Activated CD4-positive, alpha-beta T cell treated with anti-CD3 and anti-CD28 coated beads, Interleukin-2, amount 10 ng/mL, durations not matched to agents 24 days and 14 days (primary cell): ENCODE data around the gene LRRC32. TPM values are rescaled to one million over a fixed set of nuclear protein-coding genes. Genes with fewer than 3 reads are reported as not detected.

Experiments used
- DNase-seq: peaks from one replicate; pipeline ENCODE4 v3.0.0; 2022
- H3K27ac Mint-ChIP-seq: one replicate; pipeline ENCODE4 v1.8.0; 2022; ENCODE audit warnings: mild to moderate bottlenecking, mixed read lengths
- H3K27me3 Mint-ChIP-seq: one replicate; pipeline ENCODE4 v1.8.0; 2022; ENCODE audit warnings: mixed read lengths
- H3K36me3 Mint-ChIP-seq: one replicate; pipeline ENCODE4 v1.8.0; 2022; ENCODE audit warnings: low read depth, mild to moderate bottlenecking, mixed read lengths
- H3K4me1 Mint-ChIP-seq: one replicate; pipeline ENCODE4 v1.8.0; 2021; ENCODE audit warnings: mixed read lengths
- H3K4me3 Mint-ChIP-seq: one replicate; pipeline ENCODE4 v1.8.0; 2022; ENCODE audit warnings: mild to moderate bottlenecking, moderate library complexity, mixed read lengths
- H3K9me3 Mint-ChIP-seq: one replicate; pipeline ENCODE4 v1.8.0; 2021; ENCODE audit warnings: mixed read lengths
- intact Hi-C: fragments of 100-400 bp; cut with micrococcal nuclease; formaldehyde crosslinking; loops from one replicate; pipeline ENCODE4 v1.15.1; 2023
- total RNA-seq: library from RNA; stranded (reverse); gene quantifications from 2 replicates; pipeline ENCODE4 v1.2.3, GENCODE V29; 2022

The LRRC32 gene
- total RNA-seq, 1 donor from 2014 or later = 8.6 TPM

GRCh38 chr11:76692956-76693355 is 22.4 kb upstream of the LRRC32 start:
- Mint-ChIP-seq H3K27ac (no peak overlapping the region), H3K27me3 (peaks cover 4% of the 10 kb centered on the region), H3K36me3 (no peaks in the 10 kb centered on the region), H3K4me1 (peaks cover 5% of the 10 kb centered on the region), H3K9me3 (no peaks in the 10 kb centered on the region), H3K4me3 (no peak overlapping the region)
- intact Hi-C loops = no loop called here
- DNase-seq = no peak

- intact Hi-C loops = no loop called here
- Mint-ChIP-seq H3K4me1 (peaks cover 9% of the 10 kb centered on the region), H3K4me3 (no peak overlapping the region), H3K27me3 (peaks cover 4% of the 10 kb centered on the region), H3K27ac (no peak overlapping the region), H3K36me3 (no peaks in the 10 kb centered on the region), H3K9me3 (no peaks in the 10 kb centered on the region)
- no peak for DNase-seq
These were observed 21.1 kb upstream of the LRRC32 start for GRCh38 chr11:76691655-76692054.

GRCh38 chr11:76690736-76691135 is 20.2 kb upstream of the LRRC32 start:
- no peaks in the 10 kb centered on the region for H3K9me3 Mint-ChIP-seq
- no peak overlapping the region for H3K27ac Mint-ChIP-seq
- H3K27me3 Mint-ChIP-seq = peaks cover 4% of the 10 kb centered on the region
- DNase-seq = no peak
- intact Hi-C loops = no loop called here
- no peaks in the 10 kb centered on the region for H3K36me3 Mint-ChIP-seq
- H3K4me1 Mint-ChIP-seq = peaks cover 14% of the 10 kb centered on the region
- H3K4me3 Mint-ChIP-seq = no peak overlapping the region

GRCh38 chr11:76689313-76690260 is 19.0 kb upstream of the LRRC32 start:
- Mint-ChIP-seq H3K4me1 (peaks cover 12% of the 10 kb centered on the region), H3K27ac (no peak overlapping the region), H3K36me3 (no peaks in the 10 kb centered on the region), H3K4me3 (no peak overlapping the region), H3K9me3 (no peaks in the 10 kb centered on the region), H3K27me3 (peaks cover 4% of the 10 kb centered on the region)
- intact Hi-C loops = no loop called here
- no peak for DNase-seq

- no peak for DNase-seq
- no peaks in the 10 kb centered on the region for H3K36me3 Mint-ChIP-seq
- no peak overlapping the region for H3K27ac Mint-ChIP-seq
These were observed 17.6 kb upstream of the LRRC32 start for GRCh38 chr11:76688146-76688545.

GRCh38 chr11:76686261-76687079 is 15.9 kb upstream of the LRRC32 start:
- H3K4me3 Mint-ChIP-seq = peak overlapping the region; percentile 46
- H3K27ac Mint-ChIP-seq = peak overlapping the region; percentile 27
- no peaks in the 10 kb centered on the region for H3K36me3 Mint-ChIP-seq
- peaks cover 12% of the 10 kb centered on the region for H3K4me1 Mint-ChIP-seq
- DNase-seq = no peak
- no peaks in the 10 kb centered on the region for H3K9me3 Mint-ChIP-seq
- peaks cover 3% of the 10 kb centered on the region for H3K27me3 Mint-ChIP-seq
- intact Hi-C loops = no loop called here

More at GRCh38 chr11:76688146-76688545, 17.6 kb upstream of the LRRC32 start:
- peaks cover 12% of the 10 kb centered on the region for H3K4me1 Mint-ChIP-seq
- H3K27me3 Mint-ChIP-seq = peaks cover 4% of the 10 kb centered on the region
- no peak overlapping the region for H3K4me3 Mint-ChIP-seq
- no peaks in the 10 kb centered on the region for H3K9me3 Mint-ChIP-seq
- intact Hi-C loops = no loop called here

GRCh38 chr11:76685831-76686230 is 15.3 kb upstream of the LRRC32 start:
- peaks cover 12% of the 10 kb centered on the region for H3K4me1 Mint-ChIP-seq
- H3K9me3 Mint-ChIP-seq = no peaks in the 10 kb centered on the region
- H3K36me3 Mint-ChIP-seq = no peaks in the 10 kb centered on the region
- intact Hi-C loops = no loop called here
- no peak overlapping the region for H3K27ac Mint-ChIP-seq
- peaks cover 5% of the 10 kb centered on the region for H3K27me3 Mint-ChIP-seq
- no peak for DNase-seq
- peak overlapping the region; percentile 46 for H3K4me3 Mint-ChIP-seq

GRCh38 chr11:76685237-76685636 is 14.7 kb upstream of the LRRC32 start:
- Mint-ChIP-seq H3K4me3 (no peak overlapping the region), H3K27me3 (peaks cover 5% of the 10 kb centered on the region), H3K9me3 (no peaks in the 10 kb centered on the region), H3K27ac (no peak overlapping the region), H3K4me1 (peaks cover 13% of the 10 kb centered on the region), H3K36me3 (no peaks in the 10 kb centered on the region)
- intact Hi-C loops = no loop called here
- no peak for DNase-seq

- peaks cover 5% of the 10 kb centered on the region for H3K27me3 Mint-ChIP-seq
- no peaks in the 10 kb centered on the region for H3K36me3 Mint-ChIP-seq
- H3K4me3 Mint-ChIP-seq = no peak overlapping the region
- peaks cover 16% of the 10 kb centered on the region for H3K4me1 Mint-ChIP-seq
- no peaks in the 10 kb centered on the region for H3K9me3 Mint-ChIP-seq
- intact Hi-C loops = loop anchor here (5.0 kb wide), 1 partner anchor 302 kb away; the partner anchor contains the start of genes GVQW3 and THAP12
- DNase-seq = no peak
- H3K27ac Mint-ChIP-seq = no peak overlapping the region
These were observed 14.0 kb upstream of the LRRC32 start for GRCh38 chr11:76684516-76684915.

GRCh38 chr11:76683161-76684095 is 12.9 kb upstream of the LRRC32 start:
- intact Hi-C loops = loop anchor here (5.0 kb wide), 1 partner anchor 301 kb away; the partner anchor contains the start of genes GVQW3 and THAP12
- no peaks in the 10 kb centered on the region for H3K9me3 Mint-ChIP-seq
- peaks cover 5% of the 10 kb centered on the region for H3K27me3 Mint-ChIP-seq
- DNase-seq = no peak
- H3K4me3 Mint-ChIP-seq = no peak overlapping the region
- no peak overlapping the region for H3K27ac Mint-ChIP-seq
- no peaks in the 10 kb centered on the region for H3K36me3 Mint-ChIP-seq
- H3K4me1 Mint-ChIP-seq = peaks cover 19% of the 10 kb centered on the region

GRCh38 chr11:76682684-76683083 is 12.1 kb upstream of the LRRC32 start:
- Mint-ChIP-seq H3K36me3 (no peaks in the 10 kb centered on the region), H3K4me1 (peaks cover 26% of the 10 kb centered on the region), H3K27me3 (peaks cover 5% of the 10 kb centered on the region), H3K4me3 (no peak overlapping the region), H3K27ac (no peak overlapping the region), H3K9me3 (no peaks in the 10 kb centered on the region)
- DNase-seq = no peak
- intact Hi-C loops = loop anchor here (5.0 kb wide), 1 partner anchor 300 kb away; the partner anchor contains the start of genes GVQW3 and THAP12

- DNase-seq = no peak
- intact Hi-C loops = loop anchor here (5.0 kb wide), 1 partner anchor 300 kb away; the partner anchor contains the start of genes GVQW3 and THAP12
- Mint-ChIP-seq H3K27ac (no peak overlapping the region), H3K36me3 (no peaks in the 10 kb centered on the region), H3K4me1 (peaks cover 28% of the 10 kb centered on the region), H3K4me3 (no peak overlapping the region), H3K27me3 (peaks cover 5% of the 10 kb centered on the region), H3K9me3 (no peaks in the 10 kb centered on the region)
These were observed 11.6 kb upstream of the LRRC32 start for GRCh38 chr11:76682106-76682505.
